GM12892 (cell line): ENCODE data around the gene PEX10.

Source experiments
- POLR2A ChIP-seq: IDR thresholded peaks from 2 replicates; pipeline ENCODE4 v1.6.1; 2011; ENCODE audit warnings: low read depth, low read length, control low read depth
- POLR2AphosphoS5 ChIP-seq: IDR thresholded peaks from 2 replicates; pipeline ENCODE4 v1.6.1; 2011; ENCODE audit warnings: low read depth, low read length, control low read depth
- TAF1 ChIP-seq: IDR thresholded peaks from 2 replicates; pipeline ENCODE4 v1.6.1; 2011; ENCODE audit warnings: low read depth, mild to moderate bottlenecking, control low read depth, low read length, borderline replicate concordance

DNA sequence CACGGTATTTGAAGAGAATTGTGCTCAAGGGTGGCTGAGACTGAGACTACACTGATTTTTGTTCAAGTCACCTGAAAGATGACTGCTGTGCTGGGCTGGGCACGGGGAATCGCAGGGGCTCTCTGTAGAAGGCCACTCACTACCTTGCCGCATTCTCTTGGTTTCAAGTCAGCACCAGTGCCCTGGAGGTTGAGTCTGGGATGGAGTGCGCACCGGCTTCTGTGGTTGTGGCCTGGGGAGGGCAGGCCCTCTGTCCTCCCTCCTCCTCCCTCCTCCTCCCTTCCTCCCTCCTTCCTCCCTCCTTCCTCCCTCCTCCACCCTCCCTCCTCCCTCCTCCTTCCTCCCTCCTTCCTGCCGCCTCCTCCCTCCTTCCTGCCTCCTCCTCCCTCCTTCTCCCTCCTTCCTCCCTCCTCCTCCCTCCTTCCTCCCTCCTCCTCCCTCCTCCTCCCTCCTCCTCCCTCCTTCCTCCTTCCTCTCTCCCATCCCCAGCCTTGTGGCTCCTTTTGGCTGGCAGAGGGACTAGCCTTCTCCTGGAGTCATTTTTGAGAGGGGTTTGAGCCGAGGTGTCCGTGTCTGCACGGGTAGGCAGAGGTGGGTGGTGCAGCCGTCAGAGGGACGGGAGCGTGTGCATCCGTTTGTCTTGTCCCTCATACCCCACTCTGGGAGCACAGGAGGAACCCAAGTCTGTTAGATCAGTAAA, 11.3 kb downstream of the PEX10 start:
- TF ChIP-seq POLR2A: no peak
- no peak for TF ChIP-seq POLR2AphosphoS5
- TF ChIP-seq TAF1: no peak
